ENCODE results near the gene CLDN4. TPM values are rescaled to one million over a fixed set of nuclear protein-coding genes. Genes with fewer than 3 reads are reported as not detected.
"Not testable (repeated sequence)": the region's sequence is repeated elsewhere in the genome, so short reads cannot be mapped to it uniquely, and the experiment has no call there.

Gene CLDN4
- total RNA-seq, 1 donor from 2014 or later = 0.93 TPM

GRCh38 chr7:73841689-73842066 lies 10.9 kb downstream of the CLDN4 start:
- no peak for DNase-seq (ENCODE audit: extremely low read depth, low read depth, low spot score)

DNA sequence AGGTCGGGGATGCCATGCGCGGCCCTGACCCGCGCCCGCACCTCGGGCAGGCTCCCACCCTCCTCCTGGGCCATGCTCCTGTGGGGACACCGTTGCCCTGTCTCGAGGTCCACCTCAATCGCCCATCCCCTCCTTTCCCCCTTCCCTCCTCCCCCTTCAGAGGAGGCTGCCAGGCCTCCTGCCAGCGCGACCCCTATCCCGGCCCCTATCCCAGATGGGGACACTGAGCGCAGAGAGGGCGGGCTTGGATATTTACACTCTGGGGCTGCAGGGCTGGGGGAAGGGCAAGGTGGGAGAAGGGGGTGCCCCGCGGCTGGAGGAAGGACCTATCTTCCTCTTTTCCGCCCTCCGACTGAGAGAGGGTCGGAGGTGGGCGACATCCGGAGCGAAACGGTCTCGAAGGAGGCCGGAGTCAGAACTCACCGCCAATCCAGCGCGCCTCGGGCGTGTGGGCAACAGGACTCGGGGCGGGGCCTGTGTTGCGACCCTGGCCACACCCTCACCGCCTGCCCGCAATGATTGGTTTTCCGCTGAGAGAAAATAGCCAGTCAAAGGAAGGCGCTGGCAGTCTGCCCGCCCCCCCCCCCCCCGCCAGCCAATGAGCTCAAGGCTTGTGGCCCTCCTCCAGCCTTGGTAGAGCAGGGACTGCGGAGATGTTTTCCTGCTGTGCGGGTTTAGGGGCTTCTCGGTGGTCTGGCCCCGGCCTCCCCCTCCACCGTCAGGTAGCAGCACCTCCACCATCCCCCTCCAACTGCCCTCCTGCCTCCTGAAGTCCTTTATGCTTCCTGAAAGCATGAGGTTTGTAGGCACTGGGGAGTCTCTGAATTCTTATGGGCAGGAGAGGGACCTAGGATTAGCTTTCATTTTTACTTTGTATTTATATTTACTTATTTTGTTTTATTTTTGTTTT lies 11.5 kb downstream of the CLDN4 start, which contains the start of gene METTL27:
Gene METTL27, minus strand, starts transcription at position 450 of the 910 bp plus-strand sequence. Its CDS starts 376 bp downstream, at position 74.
- DNase-seq (ENCODE audit: extremely low read depth, low read depth, low spot score) = no peak

DNA sequence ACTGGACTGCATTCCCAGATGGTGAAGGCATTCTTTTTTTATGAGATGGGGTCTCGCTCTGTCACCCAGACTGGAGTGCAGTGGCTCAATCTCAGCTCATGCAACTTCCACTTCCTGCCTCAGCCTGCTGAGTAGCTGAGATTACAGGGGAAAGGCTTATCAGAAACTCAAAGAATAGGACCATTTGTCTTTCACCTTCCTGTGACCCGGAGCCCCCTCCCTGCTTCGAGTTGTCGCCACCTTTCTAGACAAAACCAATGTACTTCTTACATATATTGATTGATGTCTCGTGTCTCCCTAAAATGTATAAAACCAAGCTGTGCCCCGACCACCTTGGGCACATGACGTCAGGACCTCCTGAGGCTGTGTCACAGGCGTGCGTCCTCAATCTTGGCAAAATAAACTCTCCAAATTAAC lies 13.3 kb downstream of the CLDN4 start:
- DNase-seq (ENCODE audit: extremely low read depth, low read depth, low spot score) = no peak

GRCh38 chr7:73844848-73845460 lies 14.2 kb downstream of the CLDN4 start:
- DNase-seq (ENCODE audit: extremely low read depth, low read depth, low spot score) = no peak

- DNase-seq (ENCODE audit: extremely low read depth, low read depth, low spot score) = not testable (repeated sequence)
Observed at GRCh38 chr7:73845701-73846195, 15.0 kb downstream of the CLDN4 start.

GRCh38 chr7:73847941-73848723 lies 17.3 kb downstream of the CLDN4 start:
- no peak for DNase-seq (ENCODE audit: extremely low read depth, low read depth, low spot score)

DNA sequence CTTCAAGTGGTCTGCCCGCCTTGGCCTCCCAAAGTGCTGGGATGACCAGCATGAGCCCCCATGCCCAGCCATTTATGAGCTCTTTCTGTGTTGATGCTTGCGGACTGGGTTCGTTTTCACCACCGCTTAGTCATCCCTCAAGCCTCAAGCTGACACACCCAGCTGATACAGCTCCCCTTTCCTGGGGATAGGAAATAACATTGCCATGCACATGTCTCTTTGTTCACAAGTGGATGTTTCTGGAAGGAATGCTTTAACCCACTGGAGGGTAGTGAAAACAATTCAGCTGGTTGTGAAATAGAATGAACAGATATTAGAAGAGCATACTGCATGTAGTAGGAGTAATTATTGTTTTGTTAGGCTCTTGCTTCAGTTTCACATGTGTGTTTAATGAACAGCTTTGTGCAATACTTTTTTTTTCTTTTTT lies 20.0 kb downstream of the CLDN4 start:
- no peak for DNase-seq (ENCODE audit: extremely low read depth, low read depth, low spot score)

DNA sequence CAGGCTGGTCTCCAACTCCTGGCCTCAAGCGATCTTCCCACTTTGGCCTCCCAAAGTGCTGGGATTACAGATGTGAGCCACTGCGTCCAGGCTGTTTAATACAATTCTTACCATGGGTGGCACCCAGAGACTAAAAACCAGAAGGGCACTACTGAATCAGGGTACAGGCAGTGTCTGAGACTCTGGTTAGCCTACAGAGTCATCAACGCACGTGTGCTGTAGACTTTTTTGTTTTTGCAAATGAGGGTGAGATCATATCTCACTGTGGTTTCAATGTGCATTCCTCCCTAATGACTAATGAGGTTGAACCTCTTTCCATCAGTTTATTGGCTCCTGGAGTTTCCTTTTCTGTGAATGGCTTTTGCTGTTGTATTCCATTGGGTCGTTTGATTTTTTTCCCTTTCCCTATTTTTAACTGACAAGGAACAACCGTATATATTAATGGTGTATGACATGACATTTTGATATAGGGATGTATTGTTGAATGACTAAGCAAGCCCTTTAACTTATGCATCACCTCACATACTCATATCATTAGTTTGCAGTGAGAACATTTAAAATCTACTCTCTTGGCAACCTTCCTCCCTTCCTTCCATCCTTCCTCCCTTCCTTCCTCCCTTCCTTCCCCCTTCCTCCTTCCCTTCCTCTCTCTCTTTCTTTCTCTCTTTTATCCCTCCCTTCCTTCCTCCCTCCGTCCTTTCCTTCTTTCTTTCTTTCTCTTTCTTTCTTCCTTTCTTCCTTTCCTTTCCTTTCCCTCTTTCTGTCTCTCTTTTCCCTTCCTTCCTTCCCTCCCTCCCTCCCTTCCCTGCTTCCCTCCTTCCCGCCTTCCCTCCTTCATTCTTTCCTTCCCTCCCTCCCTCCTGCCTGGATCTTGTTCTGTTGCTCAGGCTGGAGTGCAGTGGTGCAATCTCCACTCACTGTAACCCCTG lies 20.9 kb downstream of the CLDN4 start:
- DNase-seq (ENCODE audit: extremely low read depth, low read depth, low spot score) = peak; percentile 95

DNA sequence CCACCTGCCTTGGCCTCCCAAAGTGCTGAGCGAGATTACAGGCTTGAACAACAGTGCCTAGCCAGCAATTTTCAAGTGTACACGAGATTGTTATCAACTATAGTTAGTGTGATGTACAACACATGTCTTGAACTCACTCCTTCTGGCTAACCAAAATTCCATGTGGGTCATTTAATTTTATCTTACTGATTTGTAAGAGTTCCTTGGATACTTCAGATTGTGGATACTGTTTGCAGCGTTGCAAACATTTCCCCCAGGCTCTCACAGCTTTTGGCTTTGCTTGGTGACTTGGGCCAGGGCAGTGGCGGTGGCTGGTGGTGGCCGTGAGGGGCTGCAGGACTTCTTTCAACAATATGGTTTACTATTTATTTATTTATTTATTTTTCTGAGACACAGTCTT lies 21.7 kb downstream of the CLDN4 start:
- no peak for DNase-seq (ENCODE audit: extremely low read depth, low read depth, low spot score)

GRCh38 chr7:73856941-73857340 lies 26.1 kb downstream of the CLDN4 start:
- DNase-seq (ENCODE audit: extremely low read depth, low read depth, low spot score) = no peak

GRCh38 chr7:73858807-73859206 lies 28.0 kb downstream of the CLDN4 start:
- DNase-seq (ENCODE audit: extremely low read depth, low read depth, low spot score) = no peak

- DNase-seq (ENCODE audit: extremely low read depth, low read depth, low spot score) = no peak
Observed at GRCh38 chr7:73860859-73861258, 30.1 kb downstream of the CLDN4 start, which contains the start of gene TMEM270. Gene TMEM270 (plus strand): TSS chr7:73861159. CDS start chr7:73861195, 36 bp downstream.

DNA sequence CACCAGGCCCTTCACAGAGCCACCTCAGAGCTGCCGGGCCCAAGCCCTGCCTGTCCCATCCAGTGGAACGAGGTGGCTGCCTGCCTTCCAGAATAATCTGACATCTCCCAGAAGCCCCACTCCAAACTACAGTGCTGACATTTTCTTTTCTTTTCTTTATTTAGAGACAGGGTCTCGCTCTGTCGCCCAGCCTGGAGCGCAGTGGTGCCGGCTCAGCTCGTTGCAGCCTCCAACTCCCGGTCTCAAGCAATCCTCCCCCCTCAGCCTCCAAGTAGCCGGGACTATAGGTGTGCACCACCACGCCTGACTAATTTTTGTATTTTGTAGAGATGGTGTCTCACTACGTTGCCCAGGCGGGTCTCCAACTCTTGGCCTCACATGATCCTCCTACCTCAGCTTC lies 30.5 kb downstream of the CLDN4 start:
- DNase-seq (ENCODE audit: extremely low read depth, low read depth, low spot score) = no peak

GRCh38 chr7:73864981-73865711 lies 34.4 kb downstream of the CLDN4 start:
- no peak for DNase-seq (ENCODE audit: extremely low read depth, low read depth, low spot score)

DNA sequence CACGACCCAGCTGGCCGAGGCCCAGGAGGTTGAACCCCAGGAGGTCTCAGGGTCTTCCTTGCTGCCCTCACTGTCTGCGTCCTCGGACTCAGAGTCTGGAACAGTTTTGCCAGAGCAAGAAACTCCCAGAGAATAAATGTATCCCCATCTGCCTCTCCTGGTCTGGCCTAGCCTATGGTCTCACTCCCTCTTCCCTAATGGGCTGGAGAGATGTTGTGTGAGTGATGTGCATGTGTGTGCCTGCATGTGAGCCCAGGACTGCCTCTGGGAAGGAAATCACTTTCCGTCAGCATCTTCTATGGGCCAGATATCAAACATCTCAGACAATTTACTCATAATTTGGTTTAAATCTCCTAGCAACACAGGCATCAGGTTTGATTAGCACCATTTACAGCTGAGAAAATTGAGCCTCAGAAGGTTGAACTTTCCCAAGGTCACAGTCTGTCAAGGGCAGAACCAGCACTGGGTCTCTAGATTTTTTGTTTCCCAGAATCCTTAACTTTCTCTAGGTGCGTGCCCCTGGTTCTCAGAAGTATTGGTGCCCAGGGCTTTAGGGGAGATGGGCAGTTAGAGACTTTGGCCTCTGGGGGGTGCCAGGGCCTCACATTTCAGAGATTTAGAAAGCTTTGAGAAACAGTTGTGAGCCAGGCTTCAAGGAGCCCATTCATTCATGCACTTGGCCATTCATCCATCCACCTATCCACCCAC lies 35.1 kb downstream of the CLDN4 start:
- no peak for DNase-seq (ENCODE audit: extremely low read depth, low read depth, low spot score)

DNA sequence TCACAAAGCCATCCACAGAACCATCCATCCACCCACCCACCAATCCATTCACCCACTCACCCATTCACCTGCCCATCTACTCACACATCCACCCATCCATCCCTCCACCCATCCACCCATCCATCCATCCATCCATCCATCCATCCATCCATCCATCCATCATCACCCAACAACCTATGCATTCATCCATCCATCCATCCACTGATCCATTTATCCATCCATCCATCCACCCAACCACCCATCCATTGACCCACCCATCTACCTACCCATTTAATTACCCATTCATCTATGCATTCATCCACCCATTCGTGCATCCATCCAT lies 35.6 kb downstream of the CLDN4 start:
- DNase-seq (ENCODE audit: extremely low read depth, low read depth, low spot score) = no peak

GRCh38 chr7:73869011-73869798 lies 38.4 kb downstream of the CLDN4 start:
- DNase-seq (ENCODE audit: extremely low read depth, low read depth, low spot score) = no peak

DNA sequence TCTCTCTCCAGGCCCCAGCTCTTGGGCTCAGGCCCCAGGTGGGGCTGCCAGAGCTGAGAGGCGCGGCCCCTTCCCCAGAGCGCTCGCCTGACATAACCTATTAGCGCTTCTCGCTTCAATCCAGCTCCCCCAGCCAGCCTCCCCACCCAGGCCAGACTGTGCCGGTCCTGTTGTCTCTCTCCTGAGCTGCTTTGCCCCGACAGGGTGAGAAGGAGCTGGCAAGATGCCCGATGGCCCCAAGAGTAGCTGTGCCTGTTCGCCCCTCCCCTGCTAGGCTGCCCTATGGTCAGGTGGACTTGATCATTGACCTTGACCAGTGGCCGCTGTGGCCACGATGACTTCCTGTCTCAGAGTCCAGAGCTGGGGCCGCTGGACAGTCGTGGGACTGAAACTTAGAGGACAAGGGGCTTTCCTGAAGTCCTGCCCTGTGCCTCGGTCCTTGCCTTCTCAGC lies 39.3 kb downstream of the CLDN4 start:
- DNase-seq (ENCODE audit: extremely low read depth, low read depth, low spot score) = no peak
